Measurements from ENCODE around the gene ABLIM3. TPM values are rescaled to one million over a fixed set of nuclear protein-coding genes. Genes with fewer than 3 reads are reported as not detected.

ABLIM3 gene
- total RNA-seq, 1 experiment from 2014 or later: 12.9 TPM

GRCh38 chr5:149161026-149161687, 19.9 kb downstream of the ABLIM3 start:
- no peaks in the 10 kb centered on the region for H3K27me3 ChIP-seq (ENCODE audit: control insufficient read depth, insufficient read depth, low read length)
- TF ChIP-seq TCF7L2 (IDR thresholded peaks at IDR 0.05; ENCODE audit: low read depth, low read length) (no peak), REST (IDR thresholded peaks at IDR 0.05; ENCODE audit: insufficient read depth in 1 of 2, low read depth in 2 of 2, low read length in 1 of 2) (no peak), SIN3A (IDR thresholded peaks at IDR 0.05; ENCODE audit: borderline replicate concordance, insufficient read depth, low read depth, low read length) (no peak), POLR2AphosphoS5 (IDR thresholded peaks at IDR 0.05; ENCODE audit: low read depth, low read length) (no peak), CTCF (IDR thresholded peaks at IDR 0.05) (no peak)
- H3K4me1 ChIP-seq (ENCODE audit: control insufficient read depth, insufficient read depth, low read length): peaks cover 5% of the 10 kb centered on the region
- DNase-seq (ENCODE audit: low read depth, low spot score) (no peak), ATAC-seq (no peak)
- CTCF ChIA-PET: no interaction called here
- no peak overlapping the region for H3K27ac ChIP-seq (ENCODE audit: low read length)
- intact Hi-C loops (cut with micrococcal nuclease; ENCODE audit: unreplicated experiment): no loop called here
- no peaks in the 10 kb centered on the region for H3K36me3 ChIP-seq (ENCODE audit: control insufficient read depth, insufficient read depth, low read length)
- in situ Hi-C loops (cut with HindIII; ENCODE audit: low pct_unique_long_range_greater_than_20kb, low sequenced_read_pairs): no loop called here
- H3K9me3 ChIP-seq (ENCODE audit: control insufficient read depth, insufficient read depth, low read depth, low read length): no peaks in the 10 kb centered on the region
- H3K4me3 ChIP-seq (ENCODE audit: low read depth in 2 of 2, low read length in 2 of 2): no peak overlapping the region
- POLR2A ChIA-PET: no interaction called here
- BruUV-seq (replicated peaks): no TSS peak

GRCh38 chr5:149161850-149162249, 20.6 kb downstream of the ABLIM3 start:
- DNase-seq (ENCODE audit: low read depth, low spot score) (no peak), ATAC-seq (no peak)
- CTCF ChIA-PET: no interaction called here
- no peaks in the 10 kb centered on the region for H3K9me3 ChIP-seq (ENCODE audit: control insufficient read depth, insufficient read depth, low read depth, low read length)
- in situ Hi-C loops (cut with HindIII; ENCODE audit: low pct_unique_long_range_greater_than_20kb, low sequenced_read_pairs) (no loop called here), intact Hi-C loops (cut with micrococcal nuclease; ENCODE audit: unreplicated experiment) (no loop called here)
- H3K36me3 ChIP-seq (ENCODE audit: control insufficient read depth, insufficient read depth, low read length): no peaks in the 10 kb centered on the region
- H3K27me3 ChIP-seq (ENCODE audit: control insufficient read depth, insufficient read depth, low read length): no peaks in the 10 kb centered on the region
- H3K4me1 ChIP-seq (ENCODE audit: control insufficient read depth, insufficient read depth, low read length): no peaks in the 10 kb centered on the region; the same call in 1 of the 2 replicates
- POLR2A ChIA-PET: no interaction called here
- H3K27ac ChIP-seq (ENCODE audit: low read length): no peak overlapping the region
- no peak overlapping the region for H3K4me3 ChIP-seq (ENCODE audit: low read depth in 2 of 2, low read length in 2 of 2)
- no TSS peak for BruUV-seq (replicated peaks)
- TF ChIP-seq REST (IDR thresholded peaks at IDR 0.05; ENCODE audit: insufficient read depth in 1 of 2, low read depth in 2 of 2, low read length in 1 of 2): no peak
- TF ChIP-seq POLR2AphosphoS5 (IDR thresholded peaks at IDR 0.05; ENCODE audit: low read depth, low read length): no peak

All from Panc1 (cell line).